HFFc6 (cell line): Measurements from ENCODE around the gene OR12D3. TPM values are rescaled to one million over a fixed set of nuclear protein-coding genes. Genes with fewer than 3 reads are reported as not detected.

Experiments
- DNase-seq: peaks from one replicate; pipeline ENCODE4 v3.0.0-alpha.2; 2018
- H3K27ac Mint-ChIP-seq: 2 replicates; pipeline ENCODE4 v1.8.0; 2020; ENCODE audit warnings: mild to moderate bottlenecking, mixed read lengths
- H3K27me3 Mint-ChIP-seq: 2 replicates; pipeline ENCODE4 v1.8.0; 2021; ENCODE audit warnings: mild to moderate bottlenecking, moderate library complexity, mixed read lengths; ENCODE audit not compliant: insufficient read depth
- H3K36me3 Mint-ChIP-seq: 2 replicates; pipeline ENCODE4 v1.8.0; 2021; ENCODE audit warnings: low read depth, mixed read lengths
- H3K4me1 Mint-ChIP-seq: 2 replicates; pipeline ENCODE4 v1.8.0; 2020; ENCODE audit warnings: low read depth, mixed read lengths
- H3K4me3 Mint-ChIP-seq: 2 replicates; pipeline ENCODE4 v1.8.0; 2020; ENCODE audit warnings: mild to moderate bottlenecking, moderate library complexity, mixed read lengths
- H3K9me3 Mint-ChIP-seq: 2 replicates; pipeline ENCODE4 v1.8.0; 2020; ENCODE audit warnings: mild to moderate bottlenecking, mixed read lengths
- total RNA-seq, 6 experiments: library from RNA; stranded (reverse); fragmentation: NEBNext Ultra II Directional; extraction: Animal tissue kit (Norgen Biotek cat#: 25700); gene quantifications; 2 replicates in 1 of 6; 3 replicates in 5 of 6; pipeline ENCODE4 v1.2.3, GENCODE V29; 2021
- TF ChIP-seq, protein P1 (sequence below): fragments of 200-600 bp; sonication (generic); IDR thresholded peaks from 2 replicates; pipeline ENCODE4 v1.5.0; 2021; ENCODE audit warnings: antibody characterized with exemption, mild to moderate bottlenecking

Gene OR12D3
- total RNA-seq, 6 experiments from 2014 or later, result not detected

DNA sequence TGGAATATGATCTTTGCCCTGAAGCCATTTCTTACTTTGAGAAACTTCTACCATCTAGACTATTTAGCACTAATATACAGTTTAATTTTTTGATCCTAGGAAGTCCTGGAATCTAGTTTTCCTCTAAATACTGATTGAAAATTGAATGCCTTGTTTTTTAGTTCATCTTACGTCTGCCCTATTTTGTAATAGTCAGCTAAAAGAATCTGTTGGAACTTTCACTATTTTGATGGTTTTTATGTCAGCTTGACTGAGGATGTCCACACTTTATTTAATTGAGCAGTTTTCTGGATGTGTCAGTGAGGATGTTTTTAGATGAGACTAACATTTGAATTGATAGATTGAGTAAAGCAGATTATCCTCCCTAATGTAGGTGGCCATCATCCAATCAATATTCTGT is 28.7 kb upstream of the OR12D3 start:
- Mint-ChIP-seq H3K4me1 (no peaks in the 10 kb centered on the region), H3K4me3 (no peak overlapping the region), H3K36me3 (peaks cover 2% of the 10 kb centered on the region; the same call in 1 of the 2 replicates), H3K27ac (no peak overlapping the region), H3K9me3 (peaks cover 34% of the 10 kb centered on the region), H3K27me3 (no peaks in the 10 kb centered on the region)
- TF ChIP-seq, protein P1, sequence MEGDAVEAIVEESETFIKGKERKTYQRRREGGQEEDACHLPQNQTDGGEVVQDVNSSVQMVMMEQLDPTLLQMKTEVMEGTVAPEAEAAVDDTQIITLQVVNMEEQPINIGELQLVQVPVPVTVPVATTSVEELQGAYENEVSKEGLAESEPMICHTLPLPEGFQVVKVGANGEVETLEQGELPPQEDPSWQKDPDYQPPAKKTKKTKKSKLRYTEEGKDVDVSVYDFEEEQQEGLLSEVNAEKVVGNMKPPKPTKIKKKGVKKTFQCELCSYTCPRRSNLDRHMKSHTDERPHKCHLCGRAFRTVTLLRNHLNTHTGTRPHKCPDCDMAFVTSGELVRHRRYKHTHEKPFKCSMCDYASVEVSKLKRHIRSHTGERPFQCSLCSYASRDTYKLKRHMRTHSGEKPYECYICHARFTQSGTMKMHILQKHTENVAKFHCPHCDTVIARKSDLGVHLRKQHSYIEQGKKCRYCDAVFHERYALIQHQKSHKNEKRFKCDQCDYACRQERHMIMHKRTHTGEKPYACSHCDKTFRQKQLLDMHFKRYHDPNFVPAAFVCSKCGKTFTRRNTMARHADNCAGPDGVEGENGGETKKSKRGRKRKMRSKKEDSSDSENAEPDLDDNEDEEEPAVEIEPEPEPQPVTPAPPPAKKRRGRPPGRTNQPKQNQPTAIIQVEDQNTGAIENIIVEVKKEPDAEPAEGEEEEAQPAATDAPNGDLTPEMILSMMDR, result no peak
- DNase-seq, result no peak

DNA sequence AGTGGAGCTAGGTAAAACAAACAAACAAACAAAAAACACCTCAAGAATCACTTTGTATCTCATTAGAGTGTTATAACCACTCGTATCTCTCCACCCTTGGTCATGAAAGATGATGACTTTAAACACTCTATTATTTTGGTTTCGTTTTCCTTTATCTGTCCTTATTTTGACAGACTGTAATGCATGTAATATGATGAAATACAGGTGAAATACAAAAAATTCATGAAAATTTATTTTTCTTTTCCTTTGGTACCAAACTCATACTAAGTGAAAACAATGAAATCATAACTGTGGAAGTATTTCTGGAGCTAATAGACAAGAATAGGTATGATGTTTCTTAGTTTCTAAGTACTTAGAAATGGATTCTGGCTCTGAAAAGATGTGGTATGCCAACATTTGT is 24.4 kb upstream of the OR12D3 start:
- H3K4me3 Mint-ChIP-seq, result no peak overlapping the region
- no peak overlapping the region for H3K27ac Mint-ChIP-seq
- H3K9me3 Mint-ChIP-seq, result peaks cover 58% of the 10 kb centered on the region
- DNase-seq, result no peak
- no peaks in the 10 kb centered on the region for H3K27me3 Mint-ChIP-seq
- H3K4me1 Mint-ChIP-seq, result no peaks in the 10 kb centered on the region
- TF ChIP-seq, protein P1, result no peak
- H3K36me3 Mint-ChIP-seq, result peaks cover 5% of the 10 kb centered on the region; the same call in 1 of the 2 replicates

DNA sequence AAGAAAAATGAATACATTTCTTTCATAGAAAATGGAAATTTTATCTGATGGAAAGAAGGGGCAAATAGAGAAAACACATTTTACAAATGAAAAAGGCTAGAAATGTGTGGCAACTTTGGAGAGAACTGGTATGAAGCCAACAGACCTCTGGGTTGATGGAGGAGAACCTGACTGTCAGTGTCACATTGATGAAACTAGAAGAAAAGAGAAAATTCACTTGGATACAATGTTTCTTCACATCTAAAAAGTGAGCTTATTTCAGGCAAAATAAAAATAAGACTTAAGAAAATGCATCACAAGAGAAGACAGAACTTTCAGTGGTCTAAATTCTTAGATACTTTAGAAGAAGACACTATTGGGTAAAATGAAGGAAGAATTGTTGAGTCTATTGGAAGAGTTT is 20.2 kb upstream of the OR12D3 start, which contains the start of gene OR12D2:
Gene OR12D2, plus strand, starts transcription at position 301 of the 400 bp plus-strand sequence. CDS start 1,069 bp downstream, outside the sequence.
- TF ChIP-seq, protein P1, result no peak
- no peaks in the 10 kb centered on the region for H3K27me3 Mint-ChIP-seq
- H3K4me1 Mint-ChIP-seq, result no peaks in the 10 kb centered on the region
- H3K4me3 Mint-ChIP-seq, result no peak within 1 kb of the TSS
- H3K36me3 Mint-ChIP-seq, result peaks cover 5% of the 10 kb centered on the region; the same call in 1 of the 2 replicates
- DNase-seq, result no peak
- H3K9me3 Mint-ChIP-seq, result peaks cover 58% of the 10 kb centered on the region
- H3K27ac Mint-ChIP-seq, result no peak within 1 kb of the TSS

DNA sequence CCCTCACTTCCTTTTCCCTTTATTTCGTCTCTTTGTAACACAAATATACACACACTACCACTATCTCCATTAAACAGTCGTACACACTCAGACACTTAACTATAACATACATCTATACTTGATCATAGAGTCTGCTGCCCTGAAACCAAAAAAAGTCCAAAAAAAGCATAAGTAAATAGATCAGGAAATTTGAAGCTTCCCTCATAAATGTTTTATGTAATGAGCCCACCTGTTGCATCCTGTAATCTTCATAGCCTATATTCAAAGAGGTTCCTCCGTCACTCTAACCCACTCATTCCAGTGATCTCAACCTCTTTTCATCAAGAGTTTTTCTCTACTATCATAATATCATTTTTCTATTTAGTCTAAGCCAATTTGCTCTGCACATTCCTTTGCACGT is 13.4 kb upstream of the OR12D3 start:
- Mint-ChIP-seq H3K4me1 (no peaks in the 10 kb centered on the region), H3K9me3 (peaks cover 37% of the 10 kb centered on the region), H3K27me3 (no peaks in the 10 kb centered on the region), H3K36me3 (no peaks in the 10 kb centered on the region), H3K4me3 (no peak overlapping the region), H3K27ac (no peak overlapping the region)
- no peak for DNase-seq
- TF ChIP-seq, protein P1, result no peak

DNA sequence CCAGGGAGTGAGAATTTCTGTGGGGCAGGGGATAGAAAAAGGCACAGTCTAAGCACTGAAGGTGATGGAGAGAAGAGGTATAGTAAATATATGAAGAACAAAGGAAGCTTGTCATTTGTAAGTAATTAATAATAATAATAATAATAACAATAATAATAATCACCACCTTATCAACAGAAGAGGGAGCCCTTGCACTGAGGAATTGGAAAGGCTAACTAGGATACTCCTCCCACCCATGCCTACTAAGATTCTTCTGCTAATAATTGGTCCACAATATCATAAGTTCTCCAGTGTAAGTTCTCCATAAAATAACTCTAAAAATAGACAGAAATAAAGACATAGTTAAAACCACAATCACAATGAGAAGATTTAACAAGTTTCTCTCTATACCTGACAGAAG is 912 bp upstream of the OR12D3 start:
- H3K27me3 Mint-ChIP-seq, result no peaks in the 10 kb centered on the region
- H3K4me1 Mint-ChIP-seq, result no peaks in the 10 kb centered on the region
- no peaks in the 10 kb centered on the region for H3K36me3 Mint-ChIP-seq
- H3K27ac Mint-ChIP-seq, result no peak overlapping the region
- DNase-seq, result no peak
- TF ChIP-seq, protein P1, result no peak
- H3K9me3 Mint-ChIP-seq, result peaks cover 45% of the 10 kb centered on the region
- H3K4me3 Mint-ChIP-seq, result no peak overlapping the region

DNA sequence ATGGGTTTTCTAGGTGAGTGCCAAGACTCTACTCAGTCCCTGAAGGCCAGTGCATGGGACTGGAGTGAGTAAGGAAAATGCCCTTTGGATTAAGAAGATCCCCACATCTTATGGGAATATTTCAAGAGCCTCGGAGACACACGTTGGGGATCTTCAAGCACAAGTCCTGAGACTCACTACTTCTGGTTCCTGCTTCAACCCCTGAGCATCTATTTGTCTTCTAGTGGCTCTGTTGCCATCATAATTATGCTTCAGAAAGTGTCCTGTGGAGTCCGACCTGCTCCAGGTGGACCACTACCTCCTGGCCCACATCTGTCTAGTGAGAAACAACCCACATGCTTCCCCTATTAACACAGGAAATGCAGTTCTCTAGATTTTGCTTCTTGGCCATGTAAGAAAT is 6.3 kb downstream of the OR12D3 start, which contains the start of gene OR5V1:
Gene OR5V1, minus strand, starts transcription at position 101 of the 400 bp plus-strand sequence. CDS start 12,670 bp downstream, outside the sequence.
- H3K4me3 Mint-ChIP-seq, result no peak within 1 kb of the TSS
- H3K9me3 Mint-ChIP-seq, result peaks cover 49% of the 10 kb centered on the region
- no peaks in the 10 kb centered on the region for H3K27me3 Mint-ChIP-seq
- H3K27ac Mint-ChIP-seq, result no peak within 1 kb of the TSS
- no peak for DNase-seq
- no peaks in the 10 kb centered on the region for H3K36me3 Mint-ChIP-seq
- TF ChIP-seq, protein P1, result no peak
- H3K4me1 Mint-ChIP-seq, result no peaks in the 10 kb centered on the region
